ENCODE data around the gene SETDB2.

DNA sequence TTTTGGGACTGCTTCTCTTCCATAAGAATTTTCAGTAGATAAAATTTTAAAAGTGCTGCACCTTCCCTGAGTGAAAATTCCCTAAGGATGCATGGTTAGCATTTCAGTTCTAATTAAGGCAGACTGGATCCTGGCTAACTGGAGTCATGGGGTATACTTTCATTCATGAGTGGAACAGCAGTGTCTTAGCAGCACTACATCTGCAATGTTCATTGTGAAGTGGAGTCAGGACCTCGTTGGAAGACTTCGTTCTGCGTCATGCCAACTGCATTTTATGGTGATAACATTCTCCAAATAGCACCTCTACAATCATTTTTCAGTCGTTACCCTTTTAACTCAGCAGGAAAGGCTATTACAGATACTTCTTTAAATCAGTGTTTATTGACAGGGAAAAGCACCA, 77.2 kb downstream of the SETDB2 start:
- TF ChIP-seq, protein P1, sequence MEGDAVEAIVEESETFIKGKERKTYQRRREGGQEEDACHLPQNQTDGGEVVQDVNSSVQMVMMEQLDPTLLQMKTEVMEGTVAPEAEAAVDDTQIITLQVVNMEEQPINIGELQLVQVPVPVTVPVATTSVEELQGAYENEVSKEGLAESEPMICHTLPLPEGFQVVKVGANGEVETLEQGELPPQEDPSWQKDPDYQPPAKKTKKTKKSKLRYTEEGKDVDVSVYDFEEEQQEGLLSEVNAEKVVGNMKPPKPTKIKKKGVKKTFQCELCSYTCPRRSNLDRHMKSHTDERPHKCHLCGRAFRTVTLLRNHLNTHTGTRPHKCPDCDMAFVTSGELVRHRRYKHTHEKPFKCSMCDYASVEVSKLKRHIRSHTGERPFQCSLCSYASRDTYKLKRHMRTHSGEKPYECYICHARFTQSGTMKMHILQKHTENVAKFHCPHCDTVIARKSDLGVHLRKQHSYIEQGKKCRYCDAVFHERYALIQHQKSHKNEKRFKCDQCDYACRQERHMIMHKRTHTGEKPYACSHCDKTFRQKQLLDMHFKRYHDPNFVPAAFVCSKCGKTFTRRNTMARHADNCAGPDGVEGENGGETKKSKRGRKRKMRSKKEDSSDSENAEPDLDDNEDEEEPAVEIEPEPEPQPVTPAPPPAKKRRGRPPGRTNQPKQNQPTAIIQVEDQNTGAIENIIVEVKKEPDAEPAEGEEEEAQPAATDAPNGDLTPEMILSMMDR (conservative IDR thresholded peaks at IDR 0.05; ENCODE audit: low read depth, low read length): no peak
- TF ChIP-seq CEBPB (IDR thresholded peaks at IDR 0.05; ENCODE audit: low read depth, low read length): no peak
- TF ChIP-seq, protein P2, sequence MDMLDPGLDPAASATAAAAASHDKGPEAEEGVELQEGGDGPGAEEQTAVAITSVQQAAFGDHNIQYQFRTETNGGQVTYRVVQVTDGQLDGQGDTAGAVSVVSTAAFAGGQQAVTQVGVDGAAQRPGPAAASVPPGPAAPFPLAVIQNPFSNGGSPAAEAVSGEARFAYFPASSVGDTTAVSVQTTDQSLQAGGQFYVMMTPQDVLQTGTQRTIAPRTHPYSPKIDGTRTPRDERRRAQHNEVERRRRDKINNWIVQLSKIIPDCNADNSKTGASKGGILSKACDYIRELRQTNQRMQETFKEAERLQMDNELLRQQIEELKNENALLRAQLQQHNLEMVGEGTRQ (IDR thresholded peaks at IDR 0.05; ENCODE audit: low read depth, low read length): no peak

Data from IMR-90 (cell line).